PC-9 (cell line): ENCODE data around the gene NFE2L3. TPM values are rescaled to one million over a fixed set of nuclear protein-coding genes. Genes with fewer than 3 reads are reported as not detected.

Source experiments
- BruUV-seq: library from RNA; stranded (reverse); fragments of 400-500 nt; replicated peaks from 2 replicates; lab custom pipeline; 2021; lab: Mats Ljungman, UMichigan
- CTCF ChIA-PET: fragments of 300-600 bp; sonication (Branson Sonifier 250); formaldehyde crosslinking; loops from one replicate; lab custom pipeline; 2022; ENCODE audit warnings: antibody characterized with exemption; lab: Charles Lee
- POLR2A ChIA-PET: fragments of 300-600 bp; sonication (Branson Sonifier 250); formaldehyde crosslinking; loops from one replicate; lab custom pipeline; 2022; ENCODE audit warnings: antibody characterized with exemption; ENCODE audit not compliant: unreplicated experiment; lab: Charles Lee
- DNase-seq, 2 experiments: peaks; one replicate each; pipeline versions ENCODE4 v3.0.0 to v3.0.0-alpha.2; 2015 to 2022; ENCODE audit warnings: mixed read lengths in 1 of 2
- H2AFZ ChIP-seq: fragments of 200-600 bp; sonication (generic); 2 replicates; pipeline ENCODE4 v1.8.1; 2017; ENCODE audit warnings: antibody characterized with exemption
- H3F3A ChIP-seq: fragments of 200-600 bp; sonication (generic); 2 replicates; pipeline ENCODE4 v1.8.1; 2017; ENCODE audit warnings: antibody characterized with exemption, mild to moderate bottlenecking, low read depth; ENCODE audit not compliant: insufficient read depth
- H3K27ac ChIP-seq: fragments of 200-600 bp; sonication (generic); 2 replicates; pipeline ENCODE4 v1.6.1; 2016; ENCODE audit warnings: mixed run types
- H3K27me3 ChIP-seq: fragments of 200-600 bp; sonication (generic); 2 replicates; pipeline ENCODE4 v1.6.1; 2016; ENCODE audit warnings: low read depth, mixed run types; ENCODE audit not compliant: insufficient read depth
- H3K36me3 ChIP-seq: fragments of 200-600 bp; sonication (generic); 2 replicates; pipeline ENCODE4 v1.6.1; 2016; ENCODE audit warnings: low read depth, mixed run types
- H3K4me1 ChIP-seq: fragments of 200-600 bp; sonication (generic); replicated peaks from 2 replicates; pipeline ENCODE4 v1.6.1; 2016; ENCODE audit warnings: mixed run types; ENCODE audit not compliant: insufficient read depth
- H3K4me2 ChIP-seq: fragments of 200-600 bp; sonication (generic); 2 replicates; pipeline ENCODE4 v1.6.1; 2017; ENCODE audit warnings: mixed run types
- H3K4me3 ChIP-seq: fragments of 200-600 bp; sonication (generic); 2 replicates; pipeline ENCODE4 v1.6.1; 2016; ENCODE audit warnings: mixed run types
- H3K79me2 ChIP-seq: fragments of 200-600 bp; sonication (generic); 2 replicates; pipeline ENCODE4 v1.6.1; 2017; ENCODE audit warnings: low read depth, mixed run types
- H3K9me2 ChIP-seq: fragments of 200-600 bp; sonication (generic); 2 replicates; pipeline ENCODE4 v1.8.1; 2017; ENCODE audit warnings: mild to moderate bottlenecking; ENCODE audit not compliant: insufficient read depth
- H3K9me3 ChIP-seq: fragments of 200-600 bp; sonication (generic); 2 replicates; pipeline ENCODE4 v1.8.1; 2016; ENCODE audit warnings: low read depth; ENCODE audit not compliant: insufficient read depth
- H4K20me1 ChIP-seq: fragments of 200-600 bp; sonication (generic); 2 replicates; pipeline ENCODE4 v1.8.1; 2017; ENCODE audit not compliant: insufficient read depth
- EZH2 ChIP-seq: fragments of 200-600 bp; sonication (generic); IDR thresholded peaks from 2 replicates; pipeline ENCODE4 v1.8.0; 2017; ENCODE audit warnings: antibody characterized with exemption, low read depth
- intact Hi-C: fragments of 100-400 bp; cut with micrococcal nuclease; formaldehyde crosslinking; loops from one replicate; pipeline ENCODE4 v1.10.0; 2022; ENCODE audit not compliant: unreplicated experiment
- total RNA-seq: library from RNA; stranded (reverse); gene quantifications from 2 replicates; pipeline ENCODE4 v1.2.3, GENCODE V29; 2021
- TF ChIP-seq, protein P1 (sequence below): fragments of 200-600 bp; sonication (generic); conservative IDR thresholded peaks from 2 replicates; pipeline ENCODE4 v1.6.1; 2017; ENCODE audit warnings: mixed run types, antibody characterized with exemption, mild to moderate bottlenecking, moderate library complexity

The NFE2L3 gene
- total RNA-seq, 1 experiment from 2014 or later, result 49.1 TPM

DNA sequence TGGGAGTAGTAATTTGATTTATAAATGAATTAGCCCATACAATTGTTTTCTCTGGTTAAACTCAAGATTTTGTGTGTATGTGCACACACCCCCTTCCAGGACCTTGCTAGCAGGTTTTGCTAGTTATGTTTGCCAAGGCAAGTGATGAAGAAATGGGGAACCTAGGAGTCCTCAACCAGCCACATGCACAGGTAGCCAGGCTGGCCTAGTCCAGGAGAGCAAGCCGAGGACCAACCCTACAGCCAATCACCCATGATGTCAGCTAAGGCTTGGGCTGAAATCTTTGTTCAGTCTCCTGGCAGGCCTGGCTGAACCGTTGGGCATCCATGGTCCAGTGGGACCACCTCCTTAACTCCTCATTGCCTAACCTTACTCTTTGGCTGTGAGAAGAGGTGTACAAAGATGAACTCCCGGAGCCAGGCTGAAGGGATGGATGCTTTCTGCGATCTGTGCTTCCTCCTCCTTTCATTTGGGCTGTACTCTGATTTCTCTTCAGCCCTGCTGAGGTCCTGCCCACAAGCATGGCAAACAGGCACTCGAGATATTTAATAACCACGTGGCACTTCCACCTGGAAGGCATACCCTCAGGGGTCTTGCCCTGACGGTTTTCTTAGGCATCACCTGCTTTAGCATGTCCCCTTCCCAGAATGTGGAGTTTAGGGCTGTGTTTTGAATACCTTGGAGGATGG lies 26.4 kb downstream of the NFE2L3 start:
- no peak overlapping the region for H3K4me2 ChIP-seq

DNA sequence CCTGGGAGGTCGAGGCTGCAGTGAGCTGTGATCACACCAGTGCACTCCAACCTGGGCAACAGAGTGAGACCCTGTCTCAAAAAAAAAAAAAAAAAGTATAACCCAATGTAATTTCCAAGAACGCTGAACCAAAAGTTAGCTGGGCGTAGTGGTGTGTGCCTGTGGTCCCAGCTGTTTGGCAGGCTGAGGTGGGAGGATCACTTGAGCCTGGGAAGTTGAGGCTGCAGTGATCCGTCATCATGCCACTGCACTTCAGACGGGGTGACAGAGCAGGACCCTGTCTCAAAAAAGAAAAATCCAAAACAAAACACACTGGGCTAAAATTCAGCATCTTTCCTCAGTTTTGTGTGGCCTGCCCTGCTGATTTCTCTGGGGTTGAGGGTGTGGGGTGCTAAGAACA lies 27.4 kb downstream of the NFE2L3 start:
- peaks cover 7% of the 10 kb centered on the region; the same call in 1 of the 2 replicates for H3K4me1 ChIP-seq
- no TSS peak for BruUV-seq
- H3K4me2 ChIP-seq, result no peak overlapping the region
- no peaks in the 10 kb centered on the region for H3K9me2 ChIP-seq
- H3K27me3 ChIP-seq, result no peaks in the 10 kb centered on the region
- peaks cover 49% of the 10 kb centered on the region for H3K36me3 ChIP-seq
- no peak overlapping the region for H3K4me3 ChIP-seq
- DNase-seq, result no peak
- H4K20me1 ChIP-seq, result peaks cover 7% of the 10 kb centered on the region; the same call in 1 of the 2 replicates
- intact Hi-C loops, result no loop called here
- no peaks in the 10 kb centered on the region for H3K9me3 ChIP-seq
- ChIA-PET CTCF (no interaction called here), POLR2A (no interaction called here)
- peaks cover 29% of the 10 kb centered on the region for H3K79me2 ChIP-seq
- TF ChIP-seq, protein P1, sequence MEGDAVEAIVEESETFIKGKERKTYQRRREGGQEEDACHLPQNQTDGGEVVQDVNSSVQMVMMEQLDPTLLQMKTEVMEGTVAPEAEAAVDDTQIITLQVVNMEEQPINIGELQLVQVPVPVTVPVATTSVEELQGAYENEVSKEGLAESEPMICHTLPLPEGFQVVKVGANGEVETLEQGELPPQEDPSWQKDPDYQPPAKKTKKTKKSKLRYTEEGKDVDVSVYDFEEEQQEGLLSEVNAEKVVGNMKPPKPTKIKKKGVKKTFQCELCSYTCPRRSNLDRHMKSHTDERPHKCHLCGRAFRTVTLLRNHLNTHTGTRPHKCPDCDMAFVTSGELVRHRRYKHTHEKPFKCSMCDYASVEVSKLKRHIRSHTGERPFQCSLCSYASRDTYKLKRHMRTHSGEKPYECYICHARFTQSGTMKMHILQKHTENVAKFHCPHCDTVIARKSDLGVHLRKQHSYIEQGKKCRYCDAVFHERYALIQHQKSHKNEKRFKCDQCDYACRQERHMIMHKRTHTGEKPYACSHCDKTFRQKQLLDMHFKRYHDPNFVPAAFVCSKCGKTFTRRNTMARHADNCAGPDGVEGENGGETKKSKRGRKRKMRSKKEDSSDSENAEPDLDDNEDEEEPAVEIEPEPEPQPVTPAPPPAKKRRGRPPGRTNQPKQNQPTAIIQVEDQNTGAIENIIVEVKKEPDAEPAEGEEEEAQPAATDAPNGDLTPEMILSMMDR, result no peak
- TF ChIP-seq EZH2, result no peak
- H3K27ac ChIP-seq, result no peak overlapping the region
- peaks cover 70% of the 10 kb centered on the region for H3F3A ChIP-seq
- no peak overlapping the region for H2AFZ ChIP-seq

More for the DNA sequence above, 26.4 kb downstream of the NFE2L3 start:
- Histone ChIP-seq H3K27ac (no peak overlapping the region), H3K36me3 (peaks cover 44% of the 10 kb centered on the region), H3K4me3 (no peak overlapping the region), H3K4me1 (0 out of 2 replicates have a peak, but pooled peaks cover 7% of the 10 kb centered on the region), H3K79me2 (peaks cover 39% of the 10 kb centered on the region), H3K9me3 (no peaks in the 10 kb centered on the region), H2AFZ (no peak overlapping the region), H3K9me2 (no peaks in the 10 kb centered on the region), H4K20me1 (peaks cover 5% of the 10 kb centered on the region; the same call in 1 of the 2 replicates), H3K27me3 (no peaks in the 10 kb centered on the region), H3F3A (peaks cover 60% of the 10 kb centered on the region)
- intact Hi-C loops, result no loop called here
- POLR2A ChIA-PET, result no interaction called here
- BruUV-seq, result no TSS peak
- DNase-seq, result no peak
- TF ChIP-seq EZH2, result no peak
- TF ChIP-seq, protein P1, result no peak
- CTCF ChIA-PET, result no interaction called here

DNA sequence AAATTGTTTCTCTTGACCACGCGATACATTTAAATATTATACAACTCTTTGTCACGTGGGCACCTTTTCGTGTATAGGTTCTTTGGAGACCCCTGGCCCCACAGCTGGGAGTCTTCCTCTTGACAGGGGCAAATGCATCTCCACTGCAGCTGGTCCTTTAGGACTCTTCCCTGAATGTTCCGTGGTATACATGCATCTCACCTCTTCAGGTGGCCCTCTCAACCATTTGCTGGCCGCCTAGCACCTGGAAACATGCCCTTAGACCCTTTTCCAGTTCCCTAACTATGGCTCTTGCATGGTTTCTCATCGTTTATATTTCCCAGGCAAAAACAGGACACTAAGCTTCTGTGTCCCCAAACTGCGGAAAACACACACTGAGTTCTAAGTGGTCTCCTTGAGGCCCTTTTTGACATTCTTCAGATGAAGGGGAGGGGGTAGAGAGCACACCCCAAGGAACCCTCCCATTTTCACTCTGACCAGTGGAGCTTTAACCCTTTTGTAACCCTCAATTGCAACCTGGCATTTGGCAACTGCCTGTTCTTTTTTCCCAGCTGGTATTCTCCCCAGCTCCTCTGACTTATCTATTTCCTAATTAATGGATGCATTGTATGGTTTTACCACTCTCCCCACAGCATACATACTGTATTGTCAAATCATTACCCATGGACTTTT lies 28.0 kb downstream of the NFE2L3 start:
- no peaks in the 10 kb centered on the region for H3K27me3 ChIP-seq
- no peak for DNase-seq
- H2AFZ ChIP-seq, result no peak overlapping the region
- CTCF ChIA-PET, result no interaction called here
- H3K9me2 ChIP-seq, result no peaks in the 10 kb centered on the region
- peaks cover 53% of the 10 kb centered on the region for H3K36me3 ChIP-seq
- H3F3A ChIP-seq, result peaks cover 75% of the 10 kb centered on the region
- H3K27ac ChIP-seq, result peak overlapping the region; percentile 57; the same call in 1 of the 2 replicates
- BruUV-seq, result no TSS peak
- TF ChIP-seq, protein P1, result no peak
- no peak for TF ChIP-seq EZH2
- H4K20me1 ChIP-seq, result peaks cover 7% of the 10 kb centered on the region; the same call in 1 of the 2 replicates
- H3K79me2 ChIP-seq, result peaks cover 24% of the 10 kb centered on the region
- H3K4me3 ChIP-seq, result no peak overlapping the region
- intact Hi-C loops, result no loop called here
- no peak overlapping the region for H3K4me2 ChIP-seq
- POLR2A ChIA-PET, result no interaction called here
- H3K4me1 ChIP-seq, result peaks cover 7% of the 10 kb centered on the region; the same call in 1 of the 2 replicates
- H3K9me3 ChIP-seq, result no peaks in the 10 kb centered on the region
